HCT116 (cell line): ENCODE measurements around the gene STAMBPL1. TPM values are rescaled to one million over a fixed set of nuclear protein-coding genes. Genes with fewer than 3 reads are reported as not detected.

Source experiments
- ATAC-seq: fragments of 200-7000 bp; cut with Tn5 transposase; 2 replicates; pipeline ENCODE4 v1.9.1; 2020; ENCODE audit warnings: mild to moderate bottlenecking, moderate library complexity
- BruUV-seq: library from RNA; stranded (reverse); fragments of 400-500 nt; replicated peaks from 2 replicates; lab custom pipeline; 2021; lab: Mats Ljungman, UMichigan
- CTCF ChIA-PET: fragments of 300-600 bp; sonication (Branson Sonifier 250); formaldehyde crosslinking; loops from one replicate; lab custom pipeline; 2021; ENCODE audit warnings: antibody characterized with exemption; lab: Charles Lee
- POLR2A ChIA-PET: fragments of 300-600, 350-600 bp; sonication (Branson Sonifier 250); formaldehyde crosslinking; loops from one replicate; lab custom pipeline; 2021; ENCODE audit warnings: antibody characterized with exemption; lab: Charles Lee
- RAD21 ChIA-PET, 2 experiments: fragments of 300-600 bp; sonication (Branson Sonifier 250); formaldehyde crosslinking; loops; one replicate each; lab custom pipeline; 2023; ENCODE audit warnings: low total read pairs in 2 of 2; ENCODE audit not compliant: uncharacterized antibody in 2 of 2, unreplicated experiment in 2 of 2, low non-redundant PET in 1 of 2; lab: Charles Lee
- DNase-seq: peaks from one replicate; pipeline ENCODE4 v3.0.0-alpha.2; 2010; ENCODE audit warnings: low read depth, low spot score
- H2AFZ ChIP-seq: fragments of 200-600 bp; shearing (Covaris generic), sonication (generic); 2 replicates; pipeline ENCODE4 v1.6.1; 2017; ENCODE audit warnings: low read depth, mixed run types, mixed read lengths, antibody characterized with exemption, low read length; ENCODE audit not compliant: poor library complexity, severe bottlenecking
- H3K27ac ChIP-seq: 2 replicates; pipeline ENCODE4 v1.5.1; 2012; ENCODE audit warnings: low read depth, low read length
- H3K27me3 ChIP-seq: fragments of 200-600 bp; sonication (generic); 2 replicates; pipeline ENCODE4 v1.6.1; 2016; ENCODE audit warnings: mixed run types, low read length, mixed read lengths; ENCODE audit not compliant: insufficient read depth
- H3K36me3 ChIP-seq, 2 experiments: fragments of 200-500 bp in 1 of 2; fragments of 200-600 bp in 1 of 2; sonication (Bioruptor generic) in 1 of 2; sonication (generic) in 1 of 2; 2 replicates each; pipeline versions ENCODE4 v1.5.1 to v1.6.1; 2014 to 2016; ENCODE audit warnings: low read length in 2 of 2, inconsistent platforms in 1 of 2, mixed read lengths in 1 of 2, mixed run types in 1 of 2; ENCODE audit not compliant: insufficient read depth in 2 of 2, control insufficient read depth in 1 of 2
- H3K4me1 ChIP-seq, 2 experiments: fragments of 200-600 bp in 1 of 2; sonication (generic) in 1 of 2; 2 replicates each; pipeline versions ENCODE4 v1.5.1 to v1.6.1; 2012 to 2017; ENCODE audit warnings: low read length in 2 of 2, inconsistent platforms in 1 of 2, mild to moderate bottlenecking in 1 of 2, mixed read lengths in 1 of 2, mixed run types in 1 of 2, moderate library complexity in 1 of 2; ENCODE audit not compliant: insufficient read depth in 2 of 2, control insufficient read depth in 1 of 2
- H3K4me2 ChIP-seq: fragments of 200-600 bp; sonication (generic); 2 replicates; pipeline ENCODE4 v1.6.1; 2017; ENCODE audit warnings: mixed run types, low read length, mixed read lengths
- H3K4me3 ChIP-seq, 2 experiments: fragments of 200-600 bp in 1 of 2; sonication (generic) in 1 of 2; replicated peaks in 1 of 2; 2 replicates each; pipeline ENCODE4 v1.5.1; 2011 to 2016; ENCODE audit warnings: low read length in 2 of 2, control low read depth in 1 of 2, low read depth in 1 of 2, mild to moderate bottlenecking in 1 of 2, mixed read lengths in 1 of 2, mixed run types in 1 of 2
- H3K79me2 ChIP-seq: fragments of 200-600 bp; sonication (generic); 2 replicates; pipeline ENCODE4 v1.6.1; 2017; ENCODE audit warnings: mild to moderate bottlenecking, mixed run types, low read length, moderate library complexity, mixed read lengths; ENCODE audit not compliant: insufficient read depth
- H3K9ac ChIP-seq: fragments of 200-600 bp; sonication (generic); 2 replicates; pipeline ENCODE4 v1.6.1; 2016; ENCODE audit warnings: low read length, mixed read lengths
- H3K9me2 ChIP-seq: fragments of 200-600 bp; sonication (generic), shearing (Covaris generic); 2 replicates; pipeline ENCODE4 v1.6.1; 2017; ENCODE audit warnings: mixed run types, mild to moderate bottlenecking, moderate library complexity; ENCODE audit not compliant: insufficient read depth
- H3K9me3 ChIP-seq, 2 experiments: fragments of 200-500 bp in 1 of 2; fragments of 200-600 bp in 1 of 2; sonication (Bioruptor generic) in 1 of 2; sonication (generic) in 1 of 2; 2 replicates each; pipeline ENCODE4 v1.6.1; 2014 to 2017; ENCODE audit warnings: low read length in 2 of 2, mixed read lengths in 2 of 2, inconsistent platforms in 1 of 2, low read depth in 1 of 2, mild to moderate bottlenecking in 1 of 2, mixed run types in 1 of 2, moderate library complexity in 1 of 2; ENCODE audit not compliant: control insufficient read depth in 1 of 2, insufficient read depth in 1 of 2
- H4K20me1 ChIP-seq: fragments of 200-600 bp; sonication (generic), shearing (Covaris generic); 2 replicates; pipeline ENCODE4 v1.6.1; 2017; ENCODE audit warnings: mixed run types, mild to moderate bottlenecking, moderate library complexity; ENCODE audit not compliant: insufficient read depth
- EZH2 ChIP-seq: fragments of 200-600 bp; sonication (generic); IDR thresholded peaks from 2 replicates; pipeline ENCODE4 v1.6.1; 2017; ENCODE audit warnings: antibody characterized with exemption, mixed run types
- JUND ChIP-seq: IDR thresholded peaks from 2 replicates; pipeline ENCODE4 v1.6.1; 2012
- SIN3A ChIP-seq: IDR thresholded peaks from 2 replicates; pipeline ENCODE4 v1.6.1; 2012; ENCODE audit warnings: low read depth
- YY1 ChIP-seq: IDR thresholded peaks from 2 replicates; pipeline ENCODE4 v1.6.1; 2011; ENCODE audit warnings: low read length, low read depth, moderate library complexity, mild to moderate bottlenecking; ENCODE audit not compliant: insufficient replicate concordance; ENCODE audit errors: extremely low read depth
- intact Hi-C: fragments of 100-400 bp; cut with micrococcal nuclease; formaldehyde crosslinking; loops from 2 replicates; pipeline ENCODE4 v1.10.0; 2022
- total RNA-seq: library from RNA; stranded (reverse); gene quantifications from one replicate; pipeline ENCODE4 v1.2.1, GENCODE V29; 2021; ENCODE audit not compliant: unreplicated experiment
- TF ChIP-seq, protein P1 (sequence below): IDR thresholded peaks from 2 replicates; pipeline ENCODE4 v1.6.1; 2012

The STAMBPL1 gene
- total RNA-seq, 1 experiment from 2014 or later = 11.0 TPM

DNA sequence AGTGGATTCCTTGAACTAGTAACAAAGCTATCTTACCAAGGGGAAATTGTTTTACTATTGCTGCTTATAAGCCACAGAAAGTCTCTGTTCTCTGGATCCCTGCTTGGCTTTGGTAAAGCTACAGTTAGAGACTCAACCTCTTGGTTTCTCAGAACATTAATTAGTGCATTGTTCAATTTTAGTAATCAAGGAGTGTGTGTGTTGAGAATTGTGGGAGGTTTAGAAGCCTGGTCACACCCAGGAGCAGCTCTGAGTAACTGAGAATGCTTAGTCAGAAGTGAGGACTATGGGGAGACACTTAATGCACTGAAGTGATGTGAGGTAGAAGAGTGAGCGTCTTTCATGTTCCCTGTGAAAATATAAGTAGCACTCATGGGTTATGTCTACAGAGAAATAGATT, 80.8 kb downstream of the STAMBPL1 start:
- Histone ChIP-seq H2AFZ (no peak overlapping the region), H3K4me3 (no peak overlapping the region), H3K9me3 (no peaks in the 10 kb centered on the region), H3K9ac (no peak overlapping the region), H3K27ac (no peak overlapping the region), H4K20me1 (no peaks in the 10 kb centered on the region), H3K4me1 (no peaks in the 10 kb centered on the region), H3K9me2 (no peaks in the 10 kb centered on the region), H3K4me2 (no peak overlapping the region), H3K79me2 (no peaks in the 10 kb centered on the region), H3K27me3 (no peaks in the 10 kb centered on the region), H3K36me3 (no peaks in the 10 kb centered on the region)
- DNase-seq = no peak
- CTCF ChIA-PET = no interaction called here
- intact Hi-C loops = no loop called here
- BruUV-seq = no TSS peak
- POLR2A ChIA-PET = no interaction called here
- TF ChIP-seq, protein P1, sequence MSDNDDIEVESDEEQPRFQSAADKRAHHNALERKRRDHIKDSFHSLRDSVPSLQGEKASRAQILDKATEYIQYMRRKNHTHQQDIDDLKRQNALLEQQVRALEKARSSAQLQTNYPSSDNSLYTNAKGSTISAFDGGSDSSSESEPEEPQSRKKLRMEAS = no peak
- no peak for TF ChIP-seq SIN3A
- TF ChIP-seq EZH2 = no peak
- no peak for TF ChIP-seq JUND
- RAD21 ChIA-PET = no interaction called here
- no peak for ATAC-seq

DNA sequence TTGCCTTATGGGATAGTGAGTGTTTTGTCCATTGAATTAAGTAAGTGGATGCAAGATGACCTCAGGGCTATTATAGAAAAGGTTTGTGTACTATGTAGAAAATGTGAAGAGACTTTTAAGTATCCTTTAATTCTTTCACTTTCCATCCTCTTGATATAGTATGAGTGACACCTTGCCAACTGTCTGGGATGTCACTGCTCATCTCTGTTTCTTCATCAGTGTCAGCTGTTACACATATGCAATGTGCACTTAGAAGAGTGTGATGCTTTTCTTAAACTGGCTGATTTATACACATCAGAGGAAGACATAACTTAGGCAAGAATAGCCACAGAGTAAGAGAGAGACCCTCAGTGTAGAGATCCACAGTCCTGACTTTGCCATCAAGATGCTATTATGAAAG, 81.2 kb downstream of the STAMBPL1 start:
- intact Hi-C loops = no loop called here
- Histone ChIP-seq H3K36me3 (no peaks in the 10 kb centered on the region), H3K4me3 (no peak overlapping the region), H3K27ac (no peak overlapping the region), H3K4me2 (no peak overlapping the region), H3K9ac (no peak overlapping the region), H3K9me3 (no peaks in the 10 kb centered on the region), H3K4me1 (no peaks in the 10 kb centered on the region), H3K9me2 (no peaks in the 10 kb centered on the region), H3K27me3 (no peaks in the 10 kb centered on the region), H4K20me1 (no peaks in the 10 kb centered on the region), H3K79me2 (no peaks in the 10 kb centered on the region), H2AFZ (no peak overlapping the region)
- ChIA-PET CTCF (no interaction called here), POLR2A (no interaction called here), RAD21 (no interaction called here)
- DNase-seq (no peak), ATAC-seq (no peak)
- no TSS peak for BruUV-seq
- TF ChIP-seq YY1 = no peak
- TF ChIP-seq EZH2 = no peak
